BLaER1 treated with 17β-estradiol and CSF1 and Interleukin-3, amounts not matched to agents 10 nM and 100 nM (cell line): ENCODE results near the gene RADX.
A peak's percentile ranks its signal among the peaks of the same experiment; 100 is the strongest.
"Not testable (repeated sequence)": the region's sequence is repeated elsewhere in the genome, so short reads cannot be mapped to it uniquely, and the experiment has no call there.

Source experiments
- H3K27ac ChIP-seq, 11 experiments: shearing (Covaris generic); formaldehyde crosslinking; 2 replicates each; pipeline ENCODE4 v1.8.1; 2022
- H3K27me3 ChIP-seq, 11 experiments: shearing (Covaris generic); formaldehyde crosslinking; 2 replicates each; pipeline ENCODE4 v1.8.1; 2022
- H3K36me3 ChIP-seq, 11 experiments: shearing (Covaris generic); formaldehyde crosslinking; 2 replicates each; pipeline ENCODE4 v1.8.1; 2022
- H3K4me1 ChIP-seq, 10 experiments: shearing (Covaris generic); formaldehyde crosslinking; 2 replicates each; pipeline ENCODE4 v1.8.1; 2022
- H3K4me2 ChIP-seq, 11 experiments: shearing (Covaris generic); formaldehyde crosslinking; 2 replicates each; pipeline ENCODE4 v1.8.1; 2022
- H3K4me3 ChIP-seq, 10 experiments: shearing (Covaris generic); formaldehyde crosslinking; 2 replicates each; pipeline ENCODE4 v1.8.1; 2022
- H3K9ac ChIP-seq, 11 experiments: shearing (Covaris generic); formaldehyde crosslinking; 2 replicates each; pipeline ENCODE4 v1.8.1; 2022
- H3K9me3 ChIP-seq, 11 experiments: shearing (Covaris generic); formaldehyde crosslinking; replicated peaks in 1 of 11; 2 replicates each; pipeline ENCODE4 v1.8.1; 2022
- H4K20me1 ChIP-seq, 11 experiments: shearing (Covaris generic); formaldehyde crosslinking; 2 replicates each; pipeline ENCODE4 v1.8.1; 2022
- Cebpa-rat ChIP-seq, 11 experiments: shearing (Covaris generic); IDR thresholded peaks; 2 replicates each; pipeline ENCODE4 v1.8.1; 2022

RADX gene

DNA sequence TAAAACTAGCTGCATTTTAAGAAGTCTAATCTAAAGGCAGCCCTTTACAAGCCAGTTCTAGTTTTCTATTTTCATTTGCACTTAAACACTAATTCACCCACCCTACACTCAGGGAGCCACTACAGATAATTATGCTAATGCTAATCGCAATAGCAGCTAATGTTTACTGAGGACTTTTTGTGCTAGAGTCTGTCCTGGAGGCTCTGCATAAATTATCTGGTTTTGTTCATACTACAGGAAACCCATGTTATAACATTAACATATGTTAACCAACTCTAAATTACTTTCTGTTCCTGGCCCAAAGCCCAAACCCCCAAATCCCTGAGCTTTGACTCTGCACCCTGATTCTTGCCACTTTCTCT is 480 bp upstream of the RADX start:
- TF ChIP-seq Cebpa-rat (IDR thresholded peaks at IDR 0.05), result no peak
- Histone ChIP-seq H4K20me1 (no peaks in the 10 kb centered on the region; a peak in 1 of 22 replicates), H3K9ac (peak overlapping the region in 5 of 11 experiments; percentile 11 to 79 (median 74); a peak in 5 of 22 replicates), H3K9me3 (no peaks in the 10 kb centered on the region), H3K4me3 (peak overlapping the region; percentile 64 to 78 (median 74); a peak in 18 of 20 replicates), H3K27ac (peak overlapping the region in 1 of 11 experiments; percentile 33; a peak in 1 of 22 replicates), H3K4me2 (peak overlapping the region; percentile 8 to 56 (median 39); a peak in 17 of 22 replicates), H3K36me3 (no peaks in the 10 kb centered on the region), H3K27me3 (peaks cover 37 to 99% (median 91%) of the 10 kb centered on the region in 11 experiments), H3K4me1 (peaks cover 0 to 6% (median 0%) of the 10 kb centered on the region in 10 experiments; a peak in 2 of 20 replicates)

DNA sequence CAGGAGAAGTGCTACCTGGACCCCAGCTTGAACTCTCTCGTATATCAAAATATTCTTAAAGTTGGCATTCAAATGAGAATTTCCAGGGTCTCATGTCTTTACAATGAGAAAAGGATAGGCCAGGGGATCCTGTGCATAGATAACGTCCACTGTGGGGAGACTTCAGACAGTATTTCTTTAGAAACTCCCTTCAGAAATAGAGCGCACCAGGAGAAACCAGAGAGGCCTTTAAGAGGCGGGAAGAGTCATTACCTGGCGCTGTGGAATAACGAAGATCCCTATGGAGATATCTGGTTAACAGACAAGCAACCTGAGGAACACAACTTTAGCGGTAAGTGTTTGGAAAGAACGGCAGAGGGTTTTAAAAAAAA is 600 bp downstream of the RADX start:
- H3K4me3 ChIP-seq, result peak overlapping the region; percentile 64 to 78 (median 74)
- no peaks in the 10 kb centered on the region for H3K9me3 ChIP-seq
- peak overlapping the region; percentile 67 to 82 (median 78); a peak in 21 of 22 replicates for H3K9ac ChIP-seq
- TF ChIP-seq Cebpa-rat (IDR thresholded peaks at IDR 0.05), result no peak
- no peaks in the 10 kb centered on the region; a peak in 1 of 22 replicates for H4K20me1 ChIP-seq
- H3K36me3 ChIP-seq, result no peaks in the 10 kb centered on the region
- H3K4me1 ChIP-seq, result peaks cover 0 to 6% (median 0%) of the 10 kb centered on the region in 10 experiments; a peak in 2 of 20 replicates
- H3K4me2 ChIP-seq, result peak overlapping the region; percentile 47 to 75 (median 69)
- H3K27ac ChIP-seq, result peak overlapping the region in 10 of 11 experiments; percentile 38 to 73 (median 62); a peak in 19 of 22 replicates
- peaks cover 46 to 100% (median 92%) of the 10 kb centered on the region in 11 experiments for H3K27me3 ChIP-seq

DNA sequence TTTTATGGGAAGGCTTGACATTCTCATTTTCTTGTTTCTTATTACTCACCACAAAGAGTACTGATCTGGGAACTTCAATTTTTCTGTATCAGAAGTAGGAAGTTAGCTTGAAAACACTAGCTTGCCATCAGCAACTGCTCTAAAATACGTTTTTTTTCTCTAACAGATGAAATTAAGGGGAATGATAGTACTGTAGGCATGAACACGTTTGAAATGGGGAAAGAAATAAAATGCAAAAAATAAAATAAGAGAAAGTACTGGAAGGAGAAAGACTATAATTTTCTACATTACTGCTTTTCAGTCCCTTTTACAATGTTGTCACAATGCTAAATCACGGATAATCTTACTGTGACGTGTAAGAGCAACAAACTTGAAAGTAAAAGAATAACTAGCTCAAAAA is 1.5 kb downstream of the RADX start:
- no peak for TF ChIP-seq Cebpa-rat (IDR thresholded peaks at IDR 0.05)
- H3K9me3 ChIP-seq, result no peaks in the 10 kb centered on the region
- H3K27me3 ChIP-seq, result peaks cover 48 to 100% (median 94%) of the 10 kb centered on the region in 11 experiments
- H3K27ac ChIP-seq, result peak overlapping the region in 3 of 11 experiments; percentile 58 to 70 (median 67); a peak in 4 of 22 replicates
- H3K4me2 ChIP-seq, result peak overlapping the region; percentile 47 to 75 (median 69); a peak in 21 of 22 replicates
- peaks cover 0 to 2% (median 0%) of the 10 kb centered on the region in 11 experiments; a peak in 2 of 22 replicates for H4K20me1 ChIP-seq
- H3K4me1 ChIP-seq, result peaks cover 0 to 6% (median 0%) of the 10 kb centered on the region in 10 experiments; a peak in 2 of 20 replicates
- no peaks in the 10 kb centered on the region for H3K36me3 ChIP-seq
- peak overlapping the region in 8 of 11 experiments; percentile 74 to 82 (median 80); a peak in 12 of 22 replicates for H3K9ac ChIP-seq
- peak overlapping the region; percentile 64 to 78 (median 74); a peak in 19 of 20 replicates for H3K4me3 ChIP-seq

DNA sequence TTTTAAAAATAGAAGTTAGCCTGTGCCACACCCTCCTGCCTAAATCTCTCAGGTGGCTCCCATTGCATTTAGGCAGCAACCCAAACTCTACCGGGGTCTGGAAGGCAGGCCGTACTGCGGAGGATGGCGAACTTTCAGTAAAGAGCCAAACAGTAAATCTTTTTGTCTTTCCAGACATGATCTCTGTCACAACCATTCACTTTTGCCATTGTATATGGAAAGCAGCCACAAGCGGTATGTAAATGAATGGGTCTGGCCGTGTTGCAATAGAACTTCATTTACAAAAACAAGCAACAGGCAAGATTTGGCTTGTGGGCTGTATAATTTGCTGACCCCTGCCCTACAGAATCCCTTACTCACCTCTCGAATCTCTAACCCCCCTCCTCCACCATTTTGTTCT is 3.3 kb downstream of the RADX start:
- no peak overlapping the region for H3K4me2 ChIP-seq

DNA sequence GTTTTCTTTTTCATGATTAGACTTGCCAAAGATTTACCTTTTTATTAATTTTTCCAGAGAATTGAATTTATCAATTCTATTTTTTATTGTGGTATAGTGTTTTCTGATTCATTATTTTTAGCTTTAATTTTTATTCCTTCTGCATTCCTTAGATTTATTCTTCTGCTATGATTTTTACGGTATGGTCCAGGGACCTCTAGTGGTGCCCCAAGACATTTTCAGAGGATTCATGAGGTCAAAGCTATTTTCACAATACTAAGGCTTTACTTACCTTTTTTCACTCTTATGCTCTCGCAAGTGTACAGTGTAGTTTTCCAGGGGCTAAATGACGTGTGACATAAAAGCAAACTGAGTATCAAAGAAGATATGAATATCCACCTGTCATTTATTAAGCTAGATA is 8.0 kb downstream of the RADX start:
- H3K4me1 ChIP-seq, result no peaks in the 10 kb centered on the region
- no peaks in the 10 kb centered on the region for H3K36me3 ChIP-seq
- H4K20me1 ChIP-seq, result peaks cover 0 to 6% (median 0%) of the 10 kb centered on the region in 11 experiments; a peak in 4 of 22 replicates
- H3K9me3 ChIP-seq, result no peaks in the 10 kb centered on the region
- no peak for TF ChIP-seq Cebpa-rat (IDR thresholded peaks at IDR 0.05)
- no peak overlapping the region for H3K9ac ChIP-seq
- no peak overlapping the region for H3K4me3 ChIP-seq
- H3K27me3 ChIP-seq, result peaks cover 60 to 99% (median 87%) of the 10 kb centered on the region in 11 experiments
- no peak overlapping the region for H3K4me2 ChIP-seq
- H3K27ac ChIP-seq, result no peak overlapping the region

More for the DNA sequence above, 3.3 kb downstream of the RADX start:
- Histone ChIP-seq H3K4me1 (peaks cover 0 to 6% (median 0%) of the 10 kb centered on the region in 10 experiments; a peak in 2 of 20 replicates), H3K9ac (no peak overlapping the region), H3K27me3 (peaks cover 50 to 100% (median 94%) of the 10 kb centered on the region in 11 experiments), H3K36me3 (no peaks in the 10 kb centered on the region), H3K9me3 (no peaks in the 10 kb centered on the region), H3K4me3 (no peak overlapping the region), H4K20me1 (peaks cover 0 to 6% (median 0%) of the 10 kb centered on the region in 11 experiments; a peak in 4 of 22 replicates), H3K27ac (no peak overlapping the region)
- TF ChIP-seq Cebpa-rat (IDR thresholded peaks at IDR 0.05), result no peak

DNA sequence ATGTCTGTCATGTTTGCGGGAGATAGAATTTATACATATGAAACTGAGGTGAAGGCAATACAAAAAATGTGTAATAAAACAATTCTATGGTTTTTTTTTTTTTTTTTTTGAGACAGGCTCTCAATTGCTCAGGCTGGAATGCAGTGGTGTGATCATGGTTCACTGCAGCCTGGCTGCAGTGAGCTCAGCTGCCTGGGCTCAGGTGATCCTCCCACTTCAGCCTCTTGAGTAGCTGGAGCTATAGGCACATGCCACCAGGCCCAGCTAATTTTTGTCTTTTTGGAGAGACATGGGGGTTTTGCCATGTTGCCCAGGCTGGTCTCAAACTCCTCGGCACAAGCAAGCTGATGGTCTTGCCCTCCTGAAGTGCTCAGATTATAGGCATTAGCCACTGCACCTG is 10.1 kb downstream of the RADX start:
- no peak overlapping the region for H3K4me3 ChIP-seq
- peaks cover 0 to 6% (median 0%) of the 10 kb centered on the region in 11 experiments; a peak in 4 of 22 replicates for H4K20me1 ChIP-seq
- no peak for TF ChIP-seq Cebpa-rat (IDR thresholded peaks at IDR 0.05)
- no peaks in the 10 kb centered on the region for H3K36me3 ChIP-seq
- no peak overlapping the region for H3K4me2 ChIP-seq
- H3K9me3 ChIP-seq, result no peaks in the 10 kb centered on the region
- no peak overlapping the region for H3K9ac ChIP-seq
- H3K27ac ChIP-seq, result no peak overlapping the region
- H3K4me1 ChIP-seq, result no peaks in the 10 kb centered on the region
- peaks cover 44 to 98% (median 81%) of the 10 kb centered on the region in 11 experiments for H3K27me3 ChIP-seq

DNA sequence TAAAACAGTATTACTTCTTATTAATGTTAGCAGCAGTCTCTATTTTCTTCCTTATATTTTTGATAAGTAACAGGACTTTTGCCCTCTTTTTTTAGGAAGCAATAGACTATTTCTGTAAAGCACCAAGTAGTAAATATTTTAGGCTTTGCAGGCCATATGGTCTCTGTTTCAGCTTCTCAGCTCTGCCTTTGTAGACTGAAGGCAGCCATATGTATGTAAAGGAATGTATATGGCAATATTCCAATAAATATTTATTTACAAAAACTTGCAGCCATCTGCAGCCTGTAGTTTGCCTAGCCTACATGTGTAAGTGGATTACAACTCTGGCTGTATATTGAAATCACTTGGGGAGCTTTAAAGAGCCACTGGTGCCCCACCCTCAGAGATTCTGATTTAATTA is 15.0 kb downstream of the RADX start:
- H3K4me1 ChIP-seq, result no peaks in the 10 kb centered on the region
- H3K36me3 ChIP-seq, result no peaks in the 10 kb centered on the region
- no peak overlapping the region for H3K4me2 ChIP-seq
- no peaks in the 10 kb centered on the region for H3K9me3 ChIP-seq
- no peak for TF ChIP-seq Cebpa-rat (IDR thresholded peaks at IDR 0.05)
- no peak overlapping the region for H3K4me3 ChIP-seq
- H3K9ac ChIP-seq, result no peak overlapping the region
- no peak overlapping the region for H3K27ac ChIP-seq
- no peaks in the 10 kb centered on the region; a peak in 1 of 22 replicates for H4K20me1 ChIP-seq
- peaks cover 57 to 98% (median 85%) of the 10 kb centered on the region in 11 experiments for H3K27me3 ChIP-seq

DNA sequence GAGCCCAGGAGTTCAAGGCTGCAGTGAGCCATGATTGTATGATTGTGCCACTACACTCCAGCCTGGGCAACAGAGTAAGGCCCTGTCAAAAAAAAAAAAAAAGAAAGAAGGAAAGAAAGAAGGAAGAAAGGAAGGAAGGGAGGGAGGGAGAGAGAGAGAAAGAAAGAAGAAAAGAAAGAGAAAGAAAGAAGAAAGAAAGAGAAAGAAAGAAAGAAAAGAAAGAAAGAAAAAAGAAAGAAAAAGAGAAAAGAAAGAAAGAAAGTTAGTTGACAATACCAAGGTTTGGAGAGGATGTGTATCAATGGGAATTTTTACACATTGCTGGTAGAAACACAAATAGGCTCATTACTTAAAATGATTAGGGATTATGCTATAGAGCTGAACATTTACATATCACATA is 19.8 kb downstream of the RADX start:
- H3K27ac ChIP-seq, result no peak overlapping the region
- H3K4me1 ChIP-seq, result no peaks in the 10 kb centered on the region
- TF ChIP-seq Cebpa-rat (IDR thresholded peaks at IDR 0.05), result no peak
- H3K9me3 ChIP-seq, result no peaks in the 10 kb centered on the region
- no peak overlapping the region for H3K4me3 ChIP-seq
- H3K27me3 ChIP-seq, result peaks cover 66 to 99% (median 92%) of the 10 kb centered on the region in 11 experiments
- H3K36me3 ChIP-seq, result peaks cover 0 to 3% (median 0%) of the 10 kb centered on the region in 11 experiments; a peak in 2 of 22 replicates
- no peaks in the 10 kb centered on the region for H4K20me1 ChIP-seq
- H3K4me2 ChIP-seq, result no peak overlapping the region
- H3K9ac ChIP-seq, result no peak overlapping the region

DNA sequence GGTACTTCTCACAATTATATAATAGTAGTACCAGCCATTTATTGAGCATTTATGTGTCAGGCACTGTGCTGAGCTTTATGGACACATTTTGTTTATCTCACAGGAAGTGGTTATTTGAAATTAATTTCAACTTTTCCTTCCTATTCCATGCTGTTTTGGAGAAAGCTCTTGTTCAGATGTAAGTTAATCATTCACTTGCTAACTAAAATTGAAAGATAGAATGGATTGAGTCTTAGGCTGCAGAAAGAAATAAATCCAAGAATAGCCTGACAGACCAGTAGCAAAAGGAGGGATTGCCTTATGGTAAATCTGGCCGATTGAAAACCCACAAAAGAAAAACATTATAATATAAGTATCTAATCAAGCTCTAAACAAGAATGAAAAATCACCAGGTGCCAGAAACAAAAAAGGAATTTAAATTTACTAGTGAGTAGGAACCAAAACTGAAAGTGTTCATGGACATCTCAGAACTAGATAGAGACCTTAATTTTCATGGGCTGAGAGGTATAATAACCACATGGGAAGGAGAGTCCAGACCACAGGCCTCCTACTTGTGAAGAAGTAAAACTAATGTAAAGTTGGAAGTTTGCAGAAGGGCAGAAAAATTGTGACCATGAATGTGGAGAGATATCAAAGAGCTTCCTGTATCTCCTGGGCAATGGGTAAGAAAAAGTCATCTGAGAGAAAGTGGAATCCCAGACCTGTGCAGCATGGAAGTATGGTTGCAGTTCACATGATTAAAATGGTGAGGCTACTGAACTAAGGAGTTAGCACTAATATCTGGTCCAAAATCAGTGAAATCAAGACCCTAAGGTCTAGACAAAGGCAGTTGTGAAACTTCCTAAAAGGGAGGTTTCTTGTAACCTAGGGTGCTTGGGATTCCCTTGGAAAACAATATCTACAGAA is 38.0 kb downstream of the RADX start:
- H3K4me2 ChIP-seq, result 0 out of 22 replicates have a peak overlapping the region, but pooled peaks of 1 of the 11 experiments have one; percentile 0
- H3K27me3 ChIP-seq, result peaks cover 53 to 88% (median 69%) of the 10 kb centered on the region in 11 experiments
- TF ChIP-seq Cebpa-rat (IDR thresholded peaks at IDR 0.05), result no peak
- H3K4me1 ChIP-seq, result 0 out of 20 replicates have a peak, but pooled peaks cover 0 to 8% (median 0%) of the 10 kb centered on the region in 10 experiments
- no peaks in the 10 kb centered on the region for H4K20me1 ChIP-seq
- H3K9me3 ChIP-seq, result peaks cover 0 to 5% (median 0%) of the 10 kb centered on the region in 11 experiments; a peak in 1 of 22 replicates
- H3K9ac ChIP-seq, result no peak overlapping the region
- no peak overlapping the region for H3K4me3 ChIP-seq
- no peak overlapping the region for H3K27ac ChIP-seq
- no peaks in the 10 kb centered on the region; a peak in 1 of 22 replicates for H3K36me3 ChIP-seq

DNA sequence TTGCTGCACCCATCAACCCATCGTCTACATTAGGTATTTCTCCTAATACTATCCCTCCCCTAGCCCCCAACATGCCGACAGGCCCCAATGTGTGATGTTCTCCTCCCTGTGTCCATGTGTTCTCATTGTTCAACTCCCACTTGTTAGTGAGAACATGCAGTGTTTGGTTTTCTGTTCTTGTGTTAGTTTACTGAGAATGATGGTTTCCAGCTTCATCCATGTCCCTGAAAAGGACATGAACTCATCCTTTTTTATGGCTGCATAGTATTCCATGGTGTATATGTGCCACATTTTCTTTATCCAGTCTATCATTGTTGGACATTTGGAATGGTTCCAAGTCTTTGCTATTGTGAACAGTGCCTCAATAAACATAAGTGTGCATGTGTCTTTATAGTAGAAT is 41.8 kb downstream of the RADX start:
- not testable (repeated sequence) for H3K36me3 ChIP-seq, H4K20me1 ChIP-seq, H3K4me2 ChIP-seq, H3K9ac ChIP-seq, H3K4me1 ChIP-seq, H3K4me3 ChIP-seq, H3K27ac ChIP-seq
- peaks cover 0 to 17% (median 8%) of the 10 kb centered on the region in 11 experiments; a peak in 15 of 22 replicates for H3K9me3 ChIP-seq
- peaks cover 41 to 84% (median 62%) of the 10 kb centered on the region in 11 experiments for H3K27me3 ChIP-seq
